ENCODE measurements around the gene GLA.

GLA gene

GRCh38 chrX:101362116-101362515 is 45.6 kb downstream of the GLA start:
- Histone ChIP-seq H3K79me2 (ENCODE audit: control insufficient read depth, low read length) (no peaks in the 10 kb centered on the region), H3K27me3 (ENCODE audit: control insufficient read depth, low read length) (no peaks in the 10 kb centered on the region), H3K27ac (ENCODE audit: low read depth, low read length) (no peak overlapping the region), H3K4me3 (ENCODE audit: low read length) (no peak overlapping the region), H3K9me2 (replicated peaks; ENCODE audit: control insufficient read depth, low read length) (no peaks in the 10 kb centered on the region), H3F3A (ENCODE audit: control insufficient read depth, insufficient read depth) (0 out of 2 replicates have a peak, but pooled peaks cover 2% of the 10 kb centered on the region), H3K4me1 (ENCODE audit: control insufficient read depth, low read length) (peaks cover 23% of the 10 kb centered on the region), H3K9me3 (ENCODE audit: control insufficient read depth, insufficient read depth, low read length) (no peaks in the 10 kb centered on the region), H4K20me1 (ENCODE audit: control insufficient read depth, insufficient read depth, low read depth, low read length) (no peaks in the 10 kb centered on the region), H3K36me3 (ENCODE audit: control insufficient read depth, low read length) (peaks cover 71% of the 10 kb centered on the region), H3K4me2 (ENCODE audit: low read length) (no peak overlapping the region)
- TF ChIP-seq EZH2phosphoT487 (IDR thresholded peaks at IDR 0.05; ENCODE audit: borderline replicate concordance, low read length) = no peak
- TF ChIP-seq CTCF (IDR thresholded peaks at IDR 0.05; ENCODE audit: low read depth, low read length, poor library complexity, severe bottlenecking) = no peak

GRCh38 chrX:101360390-101360789 is 47.3 kb downstream of the GLA start:
- Histone ChIP-seq H3K4me2 (ENCODE audit: low read length) (no peak overlapping the region), H3K4me1 (ENCODE audit: control insufficient read depth, low read length) (peaks cover 23% of the 10 kb centered on the region), H3K27ac (ENCODE audit: low read depth, low read length) (no peak overlapping the region), H3K79me2 (ENCODE audit: control insufficient read depth, low read length) (no peaks in the 10 kb centered on the region), H3K27me3 (ENCODE audit: control insufficient read depth, low read length) (no peaks in the 10 kb centered on the region), H3K4me3 (ENCODE audit: low read length) (no peak overlapping the region), H3K36me3 (ENCODE audit: control insufficient read depth, low read length) (peaks cover 76% of the 10 kb centered on the region), H3K9me2 (replicated peaks; ENCODE audit: control insufficient read depth, low read length) (no peaks in the 10 kb centered on the region), H4K20me1 (ENCODE audit: control insufficient read depth, insufficient read depth, low read depth, low read length) (no peaks in the 10 kb centered on the region), H3K9me3 (ENCODE audit: control insufficient read depth, insufficient read depth, low read length) (no peaks in the 10 kb centered on the region), H3F3A (ENCODE audit: control insufficient read depth, insufficient read depth) (0 out of 2 replicates have a peak, but pooled peaks cover 2% of the 10 kb centered on the region)
- TF ChIP-seq EZH2phosphoT487 (IDR thresholded peaks at IDR 0.05; ENCODE audit: borderline replicate concordance, low read length) = no peak
- no peak for TF ChIP-seq CTCF (IDR thresholded peaks at IDR 0.05; ENCODE audit: low read depth, low read length, poor library complexity, severe bottlenecking)

- Histone ChIP-seq H3K4me1 (ENCODE audit: control insufficient read depth, low read length) (peaks cover 23% of the 10 kb centered on the region), H3K79me2 (ENCODE audit: control insufficient read depth, low read length) (no peaks in the 10 kb centered on the region), H3K4me2 (ENCODE audit: low read length) (no peak overlapping the region), H3K9me3 (ENCODE audit: control insufficient read depth, insufficient read depth, low read length) (no peaks in the 10 kb centered on the region), H3K27me3 (ENCODE audit: control insufficient read depth, low read length) (no peaks in the 10 kb centered on the region), H3K4me3 (ENCODE audit: low read length) (no peak overlapping the region), H3K9me2 (replicated peaks; ENCODE audit: control insufficient read depth, low read length) (no peaks in the 10 kb centered on the region), H3F3A (ENCODE audit: control insufficient read depth, insufficient read depth) (0 out of 2 replicates have a peak, but pooled peaks cover 2% of the 10 kb centered on the region), H3K36me3 (ENCODE audit: control insufficient read depth, low read length) (peaks cover 75% of the 10 kb centered on the region), H3K27ac (ENCODE audit: low read depth, low read length) (no peak overlapping the region), H4K20me1 (ENCODE audit: control insufficient read depth, insufficient read depth, low read depth, low read length) (no peaks in the 10 kb centered on the region)
- TF ChIP-seq EZH2phosphoT487 (IDR thresholded peaks at IDR 0.05; ENCODE audit: borderline replicate concordance, low read length) (no peak), CTCF (IDR thresholded peaks at IDR 0.05; ENCODE audit: low read depth, low read length, poor library complexity, severe bottlenecking) (no peak)
Measured at GRCh38 chrX:101359966-101360365, 47.8 kb downstream of the GLA start.
